Activated B cell treated with CpG ODN at 0.5 μM for 24 hours (primary cell): ENCODE results near the gene CYSLTR2. TPM values are rescaled to one million over a fixed set of nuclear protein-coding genes. Genes with fewer than 3 reads are reported as not detected.

Experiments
- ATAC-seq: fragments of 200-7000 bp; cut with Tn5 transposase; one replicate; pipeline ENCODE4 v1.10.0; 2021; ENCODE audit warnings: low read depth, mild to moderate bottlenecking, moderate library complexity
- CTCF ChIA-PET: fragments of 350-600 bp; sonication (Branson Sonifier 250); formaldehyde crosslinking; loops from one replicate; lab custom pipeline; 2021; ENCODE audit warnings: antibody characterized with exemption; lab: Charles Lee
- POLR2A ChIA-PET: fragments of 350-600 bp; sonication (Branson Sonifier 250); formaldehyde crosslinking; loops from one replicate; lab custom pipeline; 2021; ENCODE audit warnings: antibody characterized with exemption; lab: Charles Lee
- DNase-seq: peaks from one replicate; pipeline ENCODE4 v3.0.0; 2022
- H3K27ac Mint-ChIP-seq: one replicate; pipeline ENCODE4 v1.8.0; 2020; ENCODE audit warnings: mixed read lengths
- H3K27me3 Mint-ChIP-seq: one replicate; pipeline ENCODE4 v1.8.0; 2021; ENCODE audit warnings: mixed read lengths
- H3K36me3 Mint-ChIP-seq: one replicate; pipeline ENCODE4 v1.8.0; 2021; ENCODE audit warnings: low read depth, mixed read lengths
- H3K4me1 Mint-ChIP-seq: one replicate; pipeline ENCODE4 v1.8.0; 2021; ENCODE audit warnings: mixed read lengths
- H3K4me3 Mint-ChIP-seq: one replicate; pipeline ENCODE4 v1.8.0; 2020; ENCODE audit warnings: mild to moderate bottlenecking, mixed read lengths
- H3K9me3 Mint-ChIP-seq: one replicate; pipeline ENCODE4 v1.8.0; 2020; ENCODE audit warnings: mixed read lengths
- intact Hi-C: fragments of 100-400 bp; cut with micrococcal nuclease; formaldehyde crosslinking; loops from one replicate; pipeline ENCODE4 v1.15.1; 2024
- total RNA-seq: library from RNA; stranded (reverse); gene quantifications from 2 replicates; pipeline ENCODE4 v1.2.3, GENCODE V29; 2022
- TF ChIP-seq, protein P1 (sequence below): fragments of 200-600 bp; IDR thresholded peaks from one replicate; pipeline ENCODE4 v1.8.0; 2022; ENCODE audit warnings: antibody characterized with exemption, mild to moderate bottlenecking

The CYSLTR2 gene
- total RNA-seq, 1 donor from 2014 or later: 0.11 TPM

DNA sequence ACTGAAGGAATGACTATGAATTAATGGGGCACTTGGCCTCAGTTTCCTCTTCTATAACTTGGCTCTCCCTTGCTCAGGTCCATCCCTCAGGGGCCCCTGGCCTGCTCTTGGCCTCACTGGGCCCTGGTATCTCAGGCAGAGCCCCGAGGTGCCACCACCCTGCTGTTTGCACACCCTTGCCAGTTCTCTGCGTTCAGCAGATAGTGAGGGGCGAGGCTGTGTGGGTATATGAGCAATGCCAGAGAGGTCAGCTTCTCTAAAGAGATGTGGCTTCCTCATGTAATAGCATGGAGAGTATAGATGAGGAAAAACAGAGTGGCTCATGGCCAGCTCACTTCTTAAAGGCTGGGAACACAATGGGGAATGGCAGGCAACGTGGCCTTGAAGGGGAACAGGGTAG lies 76.1 kb downstream of the CYSLTR2 start:
- Mint-ChIP-seq H3K9me3 (peaks cover 5% of the 10 kb centered on the region), H3K36me3 (no peaks in the 10 kb centered on the region), H3K4me3 (no peak overlapping the region), H3K27ac (no peak overlapping the region), H3K27me3 (peaks cover 11% of the 10 kb centered on the region), H3K4me1 (peaks cover 2% of the 10 kb centered on the region)
- intact Hi-C loops: no loop called here
- TF ChIP-seq, protein P1, sequence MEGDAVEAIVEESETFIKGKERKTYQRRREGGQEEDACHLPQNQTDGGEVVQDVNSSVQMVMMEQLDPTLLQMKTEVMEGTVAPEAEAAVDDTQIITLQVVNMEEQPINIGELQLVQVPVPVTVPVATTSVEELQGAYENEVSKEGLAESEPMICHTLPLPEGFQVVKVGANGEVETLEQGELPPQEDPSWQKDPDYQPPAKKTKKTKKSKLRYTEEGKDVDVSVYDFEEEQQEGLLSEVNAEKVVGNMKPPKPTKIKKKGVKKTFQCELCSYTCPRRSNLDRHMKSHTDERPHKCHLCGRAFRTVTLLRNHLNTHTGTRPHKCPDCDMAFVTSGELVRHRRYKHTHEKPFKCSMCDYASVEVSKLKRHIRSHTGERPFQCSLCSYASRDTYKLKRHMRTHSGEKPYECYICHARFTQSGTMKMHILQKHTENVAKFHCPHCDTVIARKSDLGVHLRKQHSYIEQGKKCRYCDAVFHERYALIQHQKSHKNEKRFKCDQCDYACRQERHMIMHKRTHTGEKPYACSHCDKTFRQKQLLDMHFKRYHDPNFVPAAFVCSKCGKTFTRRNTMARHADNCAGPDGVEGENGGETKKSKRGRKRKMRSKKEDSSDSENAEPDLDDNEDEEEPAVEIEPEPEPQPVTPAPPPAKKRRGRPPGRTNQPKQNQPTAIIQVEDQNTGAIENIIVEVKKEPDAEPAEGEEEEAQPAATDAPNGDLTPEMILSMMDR: no peak
- CTCF ChIA-PET: no interaction called here
- POLR2A ChIA-PET: no interaction called here
- DNase-seq (no peak), ATAC-seq (no peak)

DNA sequence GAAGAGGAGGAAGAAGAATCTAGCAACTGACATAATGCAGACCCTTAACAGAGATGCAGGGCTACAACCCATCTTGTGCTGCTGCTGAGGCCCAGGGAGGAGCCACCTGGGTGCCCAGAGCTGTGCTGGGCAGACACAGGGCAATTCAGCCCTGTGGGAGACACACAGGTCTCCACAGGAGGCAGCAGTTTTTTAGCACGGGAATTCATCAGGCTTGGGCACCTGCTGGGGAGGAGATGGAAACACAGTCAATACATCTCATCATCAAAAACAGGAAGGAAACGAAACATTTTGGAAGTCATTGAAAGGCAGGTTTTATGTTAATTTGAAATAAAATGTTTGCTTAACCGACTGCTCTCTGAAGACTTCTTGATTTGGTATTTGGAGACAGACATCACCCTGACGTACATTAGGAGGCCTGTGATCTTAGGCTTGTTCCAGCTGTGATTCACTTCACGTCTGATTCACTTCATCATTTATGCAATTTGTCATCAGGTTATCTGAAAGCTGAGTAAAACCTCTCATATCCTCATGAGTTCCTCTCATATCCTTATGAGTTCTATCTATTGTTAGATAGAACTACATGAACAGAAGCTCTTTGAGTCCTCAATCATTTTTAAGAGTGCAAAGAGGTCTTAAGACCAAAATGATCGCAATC lies 77.4 kb downstream of the CYSLTR2 start:
- intact Hi-C loops: loop anchor here (1.0 kb wide), 1 partner anchor 397 kb away; no protein-coding TSS in a partner anchor
- CTCF ChIA-PET: interaction anchor here (1.0 to 1.4 kb wide), 3 partner anchors 38 to 397 kb away, joined by 3 to 4 read pairs (median 3); no protein-coding TSS in a partner anchor
- ATAC-seq (no peak), DNase-seq (no peak)
- no peaks in the 10 kb centered on the region for H3K9me3 Mint-ChIP-seq
- no peak overlapping the region for H3K27ac Mint-ChIP-seq
- H3K27me3 Mint-ChIP-seq: peaks cover 11% of the 10 kb centered on the region
- POLR2A ChIA-PET: interaction anchor here (0.7 kb wide), 1 partner anchor 1639 kb away, joined by 3 read pairs; no protein-coding TSS in a partner anchor
- H3K4me3 Mint-ChIP-seq: no peak overlapping the region
- no peaks in the 10 kb centered on the region for H3K36me3 Mint-ChIP-seq
- H3K4me1 Mint-ChIP-seq: peaks cover 2% of the 10 kb centered on the region
- TF ChIP-seq, protein P1: no peak

- H3K27me3 Mint-ChIP-seq: peaks cover 11% of the 10 kb centered on the region
- CTCF ChIA-PET: interaction anchor here (1.0 to 1.4 kb wide), 3 partner anchors 37 to 398 kb away, joined by 3 to 4 read pairs (median 3); no protein-coding TSS in a partner anchor
- intact Hi-C loops: loop anchor here (1.0 kb wide), 2 partner anchors 137 to 398 kb away; no protein-coding TSS in a partner anchor
- no peaks in the 10 kb centered on the region for H3K9me3 Mint-ChIP-seq
- H3K4me3 Mint-ChIP-seq: peak overlapping the region; percentile 20
- POLR2A ChIA-PET: interaction anchor here (0.7 kb wide), 1 partner anchor 1640 kb away, joined by 3 read pairs; no protein-coding TSS in a partner anchor
- TF ChIP-seq, protein P1: no peak
- peak; percentile 50 for ATAC-seq
- no peak overlapping the region for H3K27ac Mint-ChIP-seq
- H3K36me3 Mint-ChIP-seq: no peaks in the 10 kb centered on the region
- H3K4me1 Mint-ChIP-seq: peaks cover 2% of the 10 kb centered on the region
- peak; percentile 25 for DNase-seq
Measured at GRCh38 chr13:48731957-48732569, 78.3 kb downstream of the CYSLTR2 start.

GRCh38 chr13:48733739-48734335 lies 80.1 kb downstream of the CYSLTR2 start:
- ATAC-seq (no peak), DNase-seq (no peak)
- ChIA-PET CTCF (no interaction called here), POLR2A (no interaction called here)
- Mint-ChIP-seq H3K4me1 (peaks cover 2% of the 10 kb centered on the region), H3K9me3 (no peaks in the 10 kb centered on the region), H3K27me3 (peaks cover 11% of the 10 kb centered on the region), H3K4me3 (no peak overlapping the region), H3K27ac (no peak overlapping the region), H3K36me3 (no peaks in the 10 kb centered on the region)
- intact Hi-C loops: no loop called here
- TF ChIP-seq, protein P1: no peak

GRCh38 chr13:48735571-48735970 lies 81.8 kb downstream of the CYSLTR2 start:
- H3K27ac Mint-ChIP-seq: no peak overlapping the region
- H3K9me3 Mint-ChIP-seq: no peaks in the 10 kb centered on the region
- H3K4me3 Mint-ChIP-seq: no peak overlapping the region
- no peaks in the 10 kb centered on the region for H3K36me3 Mint-ChIP-seq
- intact Hi-C loops: no loop called here
- H3K27me3 Mint-ChIP-seq: peaks cover 11% of the 10 kb centered on the region
- peaks cover 2% of the 10 kb centered on the region for H3K4me1 Mint-ChIP-seq
- ATAC-seq (no peak), DNase-seq (no peak)
- TF ChIP-seq, protein P1: no peak
- POLR2A ChIA-PET: no interaction called here
- CTCF ChIA-PET: no interaction called here
